GM12878 (cell line): ENCODE results near the gene HIVEP3. TPM values are rescaled to one million over a fixed set of nuclear protein-coding genes. Genes with fewer than 3 reads are reported as not detected.

Experiments used
- IKZF2 ChIP-seq, 2 experiments: fragments of 450-650 bp; IDR thresholded peaks; 2 replicates each; pipeline ENCODE4 v1.6.1; 2017; ENCODE audit warnings: mild to moderate bottlenecking in 2 of 2, moderate library complexity in 2 of 2
- KDM1A ChIP-seq: fragments of 200-600 bp; sonication (generic); IDR thresholded peaks from 2 replicates; pipeline ENCODE4 v1.6.1; 2016; ENCODE audit warnings: borderline replicate concordance
- KLF5 ChIP-seq: fragments of 450-650 bp; IDR thresholded peaks from 2 replicates; pipeline ENCODE4 v1.6.1; 2014; ENCODE audit warnings: mild to moderate bottlenecking; ENCODE audit not compliant: partially characterized antibody
- MAX ChIP-seq: IDR thresholded peaks from 2 replicates; pipeline ENCODE4 v1.6.1; 2012; ENCODE audit warnings: low read depth, low read length, improper control_type of control experiment
- MEF2A ChIP-seq: IDR thresholded peaks from 2 replicates; pipeline ENCODE4 v1.6.1; 2011; ENCODE audit warnings: low read depth, mild to moderate bottlenecking, low read length, moderate library complexity; ENCODE audit not compliant: insufficient read depth
- MEF2B ChIP-seq: fragments of 450-650 bp; IDR thresholded peaks from 2 replicates; pipeline ENCODE4 v1.6.1; 2018; ENCODE audit warnings: mild to moderate bottlenecking, moderate library complexity; ENCODE audit not compliant: partially characterized antibody, poor library complexity, severe bottlenecking
- MYB ChIP-seq: fragments of 150-350 bp; IDR thresholded peaks from 2 replicates; pipeline ENCODE4 v1.6.1; 2014; ENCODE audit warnings: mild to moderate bottlenecking, low read depth, low read length, borderline replicate concordance
- NFIC ChIP-seq: IDR thresholded peaks from 2 replicates; pipeline ENCODE4 v1.6.1; 2012; ENCODE audit warnings: low read depth, mild to moderate bottlenecking, inconsistent platforms, low read length, moderate library complexity
- NFYA ChIP-seq: IDR thresholded peaks from 2 replicates; pipeline ENCODE4 v1.6.1; 2011; ENCODE audit warnings: low read depth, mild to moderate bottlenecking, low read length, improper control_type of control experiment, borderline replicate concordance
- NKRF ChIP-seq: fragments of 450-650 bp; conservative IDR thresholded peaks from 2 replicates; pipeline ENCODE4 v1.6.1; 2017; ENCODE audit warnings: mild to moderate bottlenecking, moderate library complexity
- NRF1 ChIP-seq: conservative IDR thresholded peaks from 2 replicates; pipeline ENCODE4 v1.6.1; 2011; ENCODE audit warnings: mild to moderate bottlenecking, low read depth, low read length, improper control_type of control experiment
- PAX5 ChIP-seq: IDR thresholded peaks from 2 replicates; pipeline ENCODE4 v1.6.1; 2011; ENCODE audit warnings: low read depth, low read length, borderline replicate concordance
- POLR2A ChIP-seq: IDR thresholded peaks from 2 replicates; pipeline ENCODE4 v1.6.1; 2011; ENCODE audit warnings: low read depth, mild to moderate bottlenecking, low read length
- RAD51 ChIP-seq: fragments of 450-650 bp; IDR thresholded peaks from 2 replicates; pipeline ENCODE4 v1.6.1; 2016; ENCODE audit warnings: moderate library complexity, mild to moderate bottlenecking, inconsistent platforms
- SMAD1 ChIP-seq: fragments of 450-650 bp; IDR thresholded peaks from 2 replicates; pipeline ENCODE4 v1.6.1; 2018; ENCODE audit warnings: mild to moderate bottlenecking, low read depth; ENCODE audit not compliant: partially characterized antibody
- SP1 ChIP-seq: IDR thresholded peaks from one replicate; pipeline ENCODE4 v1.6.1; 2011; ENCODE audit warnings: low read depth, low read length
- SUZ12 ChIP-seq: fragments of 200-600 bp; sonication (generic); IDR thresholded peaks from one replicate; pipeline ENCODE4 v1.6.1; 2018; ENCODE audit warnings: antibody characterized with exemption, mild to moderate bottlenecking; ENCODE audit not compliant: unreplicated experiment
- ZBTB4 ChIP-seq: fragments of 450-650 bp; formaldehyde crosslinking; IDR thresholded peaks from 2 replicates; pipeline ENCODE4 v1.4.0; 2022; ENCODE audit warnings: mild to moderate bottlenecking, moderate library complexity
- ZNF592 ChIP-seq: fragments of 450-650 bp; IDR thresholded peaks from 2 replicates; pipeline ENCODE4 v1.6.1; 2017; ENCODE audit warnings: mild to moderate bottlenecking, moderate library complexity
- ZSCAN29 ChIP-seq: fragments of 450-650 bp; IDR thresholded peaks from 2 replicates; pipeline ENCODE4 v1.6.1; 2017; ENCODE audit warnings: mild to moderate bottlenecking, moderate library complexity
- polyA plus RNA-seq, 11 experiments: library from polyadenylated mRNA; depleted of rRNA in 4 of 11; unstranded in 6 of 11; stranded (reverse) in 5 of 11; fragments of >200 nt; fragmentation: Nextera tagmentation in 4 of 11; fragmentation: Illumina TruSeq in 1 of 11; extraction: Ambion mirVana in 4 of 11; extraction: Trizol in 1 of 11; gene quantifications; 1 replicate in 1 of 11; 2 replicates in 10 of 11; pipeline versions ENCODE4 v1.2.1 to v1.2.3, GENCODE V29; 2011 to 2016; ENCODE audit warnings: inconsistent platforms in 2 of 11, missing spikeins in 2 of 11, low read depth in 1 of 11
- total RNA-seq, 4 experiments: library from RNA; depleted of rRNA in 3 of 4; stranded (reverse); fragments of >200 nt in 3 of 4; fragmentation: Illumina TruSeq in 1 of 4; extraction: Trizol in 1 of 4; gene quantifications; 2 replicates each; pipeline versions ENCODE4 v1.2.1 to v1.2.3, GENCODE V29; 2013 to 2021

HIVEP3 gene
- total and polyA plus RNA-seq, 10 of the 15 experiments (the other 5 are each of a cell fraction or from before 2014, with no cell fraction given): 1.8 to 13.6 (median 3.8) TPM

GRCh38 chr1:41728403-41729202, 190.1 kb downstream of the HIVEP3 start (continued):
- TF ChIP-seq NFYA: no peak
- peak; percentile 90 for TF ChIP-seq NFIC
- TF ChIP-seq ZNF592: peak; percentile 80
- peak; percentile 90 for TF ChIP-seq SP1
- no peak for TF ChIP-seq MYB
- TF ChIP-seq NKRF: peak; percentile 76; the same call in 1 of the 2 replicates
- TF ChIP-seq MAX: peak; percentile 99
- TF ChIP-seq KLF5: peak; percentile 33
- peak; percentile 85 for TF ChIP-seq MEF2A
- TF ChIP-seq SMAD1: no peak
- peak; percentile 97 for TF ChIP-seq RAD51
- TF ChIP-seq ZBTB4: no peak
- peak; percentile 95 for TF ChIP-seq MEF2B
- peak; percentile 97 for TF ChIP-seq PAX5
- peak; percentile 77 for TF ChIP-seq ZSCAN29
- no peak for TF ChIP-seq KDM1A
- no peak for TF ChIP-seq POLR2A
- TF ChIP-seq IKZF2 (IDR thresholded peaks at IDR 0.05): peak; percentile 98
- no peak for TF ChIP-seq NRF1
- TF ChIP-seq SUZ12: no peak
